HepG2 (cell line): ENCODE measurements around the gene TXNL4B. TPM values are rescaled to one million over a fixed set of nuclear protein-coding genes. Genes with fewer than 3 reads are reported as not detected.

Source experiments
- ATAC-seq: fragments of 200-7000 bp; cut with Tn5 transposase; 3 replicates; pipeline ENCODE4 v1.9.1; 2020; ENCODE audit warnings: mild to moderate bottlenecking, moderate library complexity
- BruUV-seq: library from RNA; stranded (reverse); fragments of 400-500 nt; replicated peaks from 2 replicates; lab custom pipeline; 2021; lab: Mats Ljungman, UMichigan
- CTCF ChIA-PET: fragments of 300-600 bp; formaldehyde crosslinking; extraction: SDS; loops from one replicate; lab custom pipeline; 2021; ENCODE audit warnings: low total read pairs, inconsistent platforms, low intra/inter-chr PET ratio; lab: Yijun Ruan, JAX
- POLR2A ChIA-PET: fragments of 350-600 bp; sonication (Branson Sonifier 250); formaldehyde crosslinking; loops from one replicate; lab custom pipeline; 2020; ENCODE audit warnings: antibody characterized with exemption, inconsistent platforms; lab: Yijun Ruan, JAX
- DNase-seq: peaks from one replicate; pipeline ENCODE4 v3.0.0-alpha.2; 2015; ENCODE audit warnings: low spot score
- FAIRE-seq: peaks from 3 replicates; lab custom pipeline; 2011; peaks lifted over from hg19 to GRCh38; lab: Jason Lieb, UNC
- H2AFZ ChIP-seq: one replicate; pipeline ENCODE4 v1.6.1; 2011; ENCODE audit warnings: low read length, inconsistent platforms
- H3K27ac ChIP-seq: fragments of 300-600 bp; 3 replicates; pipeline ENCODE4 v1.8.0; 2011; ENCODE audit warnings: mixed run types, mild to moderate bottlenecking, mixed read lengths, low read length, inconsistent platforms; ENCODE audit not compliant: insufficient read depth; ENCODE audit errors: extremely low read length
- H3K27me3 ChIP-seq, 2 experiments: fragments of 200-600 bp in 1 of 2; 2 replicates in 1 of 2; 3 replicates in 1 of 2; pipeline versions ENCODE4 v1.6.0 to v1.8.0; 2011; ENCODE audit warnings: low read length in 2 of 2, mild to moderate bottlenecking in 2 of 2, moderate library complexity in 2 of 2, inconsistent platforms in 1 of 2; ENCODE audit not compliant: insufficient read depth in 2 of 2, control insufficient read depth in 1 of 2
- H3K36me3 ChIP-seq, 2 experiments: fragments of 200-600 bp in 1 of 2; replicated peaks in 1 of 2; 2 replicates in 1 of 2; 3 replicates in 1 of 2; pipeline versions ENCODE4 v1.5.1 to v1.8.0; 2011; ENCODE audit warnings: low read length in 2 of 2, inconsistent platforms in 1 of 2; ENCODE audit not compliant: insufficient read depth in 2 of 2, control insufficient read depth in 1 of 2
- H3K4me1 ChIP-seq: 2 replicates; pipeline ENCODE4 v1.5.1; 2012; ENCODE audit warnings: low read length, inconsistent platforms; ENCODE audit not compliant: insufficient read depth
- H3K4me2 ChIP-seq: 2 replicates; pipeline ENCODE4 v1.6.0; 2011; ENCODE audit warnings: low read depth, low read length, inconsistent platforms
- H3K4me3 ChIP-seq, 3 experiments: fragments of 200-600 bp in 1 of 3; sonication (generic), shearing (Covaris generic) in 1 of 3; replicated peaks in 1 of 3; 2 replicates each; pipeline ENCODE4 v1.5.1; 2011 to 2016; ENCODE audit warnings: low read length in 3 of 3, inconsistent platforms in 2 of 3, low read depth in 2 of 3, mild to moderate bottlenecking in 2 of 3, control low read depth in 1 of 3, mixed read lengths in 1 of 3; ENCODE audit not compliant: insufficient read depth in 1 of 3
- H3K79me2 ChIP-seq: one replicate; pipeline ENCODE4 v1.6.1; 2011; ENCODE audit warnings: low read length, inconsistent platforms; ENCODE audit not compliant: insufficient read depth
- H3K9ac ChIP-seq: 2 replicates; pipeline ENCODE4 v1.6.0; 2011; ENCODE audit warnings: mild to moderate bottlenecking, low read depth, low read length, inconsistent platforms; ENCODE audit not compliant: insufficient read depth
- H3K9me3 ChIP-seq: 2 replicates; pipeline ENCODE4 v1.5.1; 2012; ENCODE audit warnings: mild to moderate bottlenecking, low read length
- H4K20me1 ChIP-seq: 2 replicates; pipeline ENCODE4 v1.6.0; 2011; ENCODE audit warnings: inconsistent platforms, mild to moderate bottlenecking, low read length, moderate library complexity; ENCODE audit not compliant: insufficient read depth
- CEBPB ChIP-seq: IDR thresholded peaks from 2 replicates; pipeline ENCODE4 v1.6.1; 2011; ENCODE audit warnings: low read depth, low read length, improper control_type of control experiment, borderline replicate concordance
- CEBPG ChIP-seq: IDR thresholded peaks from 2 replicates; pipeline ENCODE4 v1.6.1; 2016
- EP300 ChIP-seq, 3 experiments: sonication (generic) in 1 of 3; formaldehyde crosslinking in 1 of 3; IDR thresholded peaks; 2 replicates each; pipeline versions ENCODE4 v1.5.1 to v1.6.1; 2011 to 2020; ENCODE audit warnings: low read depth in 2 of 3, low read length in 2 of 3, borderline replicate concordance in 1 of 3, improper control_type of control experiment in 1 of 3, mild to moderate bottlenecking in 1 of 3, missing genetic modification reagents in 1 of 3, moderate library complexity in 1 of 3
- HNF4A ChIP-seq: sonication (generic); formaldehyde crosslinking; IDR thresholded peaks from 2 replicates; pipeline ENCODE4 v1.4.0; 2020; ENCODE audit warnings: missing genetic modification reagents
- HNF4G ChIP-seq, 2 experiments: sonication (generic) in 1 of 2; formaldehyde crosslinking in 1 of 2; IDR thresholded peaks; 2 replicates each; pipeline versions ENCODE4 v1.4.0 to v1.6.1; 2011 to 2020; ENCODE audit warnings: borderline replicate concordance in 2 of 2, low read depth in 2 of 2, mild to moderate bottlenecking in 2 of 2, low read length in 1 of 2, missing genetic modification reagents in 1 of 2, moderate library complexity in 1 of 2
- LCORL ChIP-seq, 2 experiments: fragments of 450-650 bp in 1 of 2; sonication (generic) in 1 of 2; formaldehyde crosslinking in 1 of 2; IDR thresholded peaks; 2 replicates each; pipeline versions ENCODE4 v1.5.0 to v1.6.1; 2017 to 2020; ENCODE audit warnings: antibody characterized with exemption in 1 of 2, missing genetic modification reagents in 1 of 2
- LRRFIP1 ChIP-seq: sonication (generic); formaldehyde crosslinking; conservative IDR thresholded peaks from 2 replicates; pipeline ENCODE4 v1.4.0; 2020; ENCODE audit warnings: missing genetic modification reagents
- ZFYVE20 ChIP-seq: sonication (generic); formaldehyde crosslinking; IDR thresholded peaks from 2 replicates; pipeline ENCODE4 v1.8.0; 2023; ENCODE audit warnings: low read depth, mild to moderate bottlenecking, moderate library complexity, missing genetic modification reagents, borderline replicate concordance
- ZNF260 ChIP-seq: sonication (generic); formaldehyde crosslinking; IDR thresholded peaks from 2 replicates; pipeline ENCODE4 v1.4.0; 2020; ENCODE audit warnings: missing genetic modification reagents, low read depth, mild to moderate bottlenecking, borderline replicate concordance
- WGBS: methylation state at CpG from one replicate; pipeline ENCODE4 v1.1.6; 2017; ENCODE audit warnings: low lambda C conversion rate; 5-methylcytosine and 5-hydroxymethylcytosine counted together
- in situ Hi-C: cut with HindIII; loops from 2 replicates; pipeline ENCODE4 v1.10.0; 2017; ENCODE audit warnings: low pct_unique_long_range_greater_than_20kb; ENCODE audit not compliant: extremely low pct_ligation_motif_present
- intact Hi-C: fragments of 100-400 bp; cut with micrococcal nuclease; formaldehyde crosslinking; loops from one replicate; pipeline ENCODE4 v1.10.0; 2022; ENCODE audit not compliant: unreplicated experiment
- polyA plus RNA-seq, 8 experiments: library from polyadenylated mRNA; depleted of rRNA in 3 of 8; stranded (reverse) in 7 of 8; unstranded in 1 of 8; fragments of >200 nt; fragmentation: Illumina TruSeq in 4 of 8; extraction: Trizol in 4 of 8; gene quantifications; 2 replicates each; pipeline versions ENCODE4 v1.2.1 to v1.2.3, GENCODE V29; 2011 to 2016; ENCODE audit warnings: low read depth in 4 of 8, missing spikeins in 1 of 8, mixed read lengths in 1 of 8; ENCODE audit not compliant: insufficient read depth in 1 of 8
- total RNA-seq, 5 experiments: library from RNA; depleted of rRNA; stranded (reverse); fragments of >200 nt; fragmentation: Illumina TruSeq; extraction: Trizol; gene quantifications; 2 replicates each; pipeline ENCODE4 v1.2.3, GENCODE V29; 2016; ENCODE audit warnings: low read depth in 1 of 5
- TF ChIP-seq, protein P1 (sequence below), 2 experiments: fragments of 450-650 bp in 1 of 2; sonication (generic) in 1 of 2; formaldehyde crosslinking; IDR thresholded peaks; 2 replicates each; pipeline versions ENCODE4 v1.5.0 to v1.8.0; 2020 to 2022; ENCODE audit warnings: mild to moderate bottlenecking in 1 of 2, missing genetic modification reagents in 1 of 2
- TF ChIP-seq, protein P2 (sequence below): sonication (generic); formaldehyde crosslinking; IDR thresholded peaks from 2 replicates; pipeline ENCODE4 v1.4.0; 2020; ENCODE audit warnings: low read depth, mild to moderate bottlenecking, missing genetic modification reagents

Gene TXNL4B
- total and polyA plus RNA-seq, 2 of the 13 experiments (the other 11 are each of a cell fraction or from before 2014, with no cell fraction given), result 17.4 to 18.3 TPM

DNA sequence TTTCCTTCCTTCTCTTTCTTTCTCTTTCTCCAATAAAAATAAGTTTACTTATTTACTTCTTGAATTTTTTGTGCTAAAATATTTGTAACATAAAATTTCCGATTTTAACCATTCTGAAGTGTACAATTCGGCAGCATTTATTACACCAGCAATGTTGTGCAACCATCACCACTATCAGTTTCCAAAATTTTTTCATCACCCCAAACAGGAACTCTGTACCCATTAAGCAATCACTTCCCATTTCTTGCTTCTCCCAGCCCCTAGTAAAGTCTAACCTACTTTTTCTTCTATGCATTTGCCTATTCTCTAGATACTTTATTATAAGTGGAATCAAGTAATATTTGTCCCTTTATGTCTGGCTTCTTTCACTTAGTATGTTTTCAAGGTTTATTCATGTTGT, 41.6 kb downstream of the TXNL4B start:
- peaks cover 7% of the 10 kb centered on the region; the same call in 1 of the 2 replicates for H3K9me3 ChIP-seq
- DNase-seq, result no peak
- in situ Hi-C loops, result no loop called here
- no peak overlapping the region for H3K4me2 ChIP-seq
- TF ChIP-seq ZFYVE20 (CRISPR knock-in tag) (no peak), HNF4G (IDR thresholded peaks at IDR 0.05; ENCODE audit: borderline replicate concordance, low read depth, low read length) (peak; percentile 28; the same call in 1 of the 2 replicates), HNF4G (CRISPR knock-in tag; IDR thresholded peaks at IDR 0.05; ENCODE audit: borderline replicate concordance, low read depth) (no peak), LRRFIP1 (CRISPR knock-in tag) (no peak), ZNF260 (CRISPR knock-in tag) (no peak), CEBPB (peak; percentile 71; the same call in 1 of the 2 replicates), CEBPG (CRISPR knock-in tag) (peak; percentile 80), EP300 (IDR thresholded peaks at IDR 0.05; ENCODE audit: low read depth in 2 of 2, low read length in 2 of 2) (peak in 1 of 2 experiments; percentile 56; a peak in 1 of 4 replicates), EP300 (CRISPR knock-in tag; IDR thresholded peaks at IDR 0.05; ENCODE audit: borderline replicate concordance) (no peak), HNF4A (CRISPR knock-in tag) (peak; percentile 21; the same call in 1 of the 2 replicates), LCORL (IDR thresholded peaks at IDR 0.05) (no peak), LCORL (CRISPR knock-in tag; IDR thresholded peaks at IDR 0.05) (peak; percentile 29; the same call in 1 of the 2 replicates)
- TF ChIP-seq, protein P1, sequence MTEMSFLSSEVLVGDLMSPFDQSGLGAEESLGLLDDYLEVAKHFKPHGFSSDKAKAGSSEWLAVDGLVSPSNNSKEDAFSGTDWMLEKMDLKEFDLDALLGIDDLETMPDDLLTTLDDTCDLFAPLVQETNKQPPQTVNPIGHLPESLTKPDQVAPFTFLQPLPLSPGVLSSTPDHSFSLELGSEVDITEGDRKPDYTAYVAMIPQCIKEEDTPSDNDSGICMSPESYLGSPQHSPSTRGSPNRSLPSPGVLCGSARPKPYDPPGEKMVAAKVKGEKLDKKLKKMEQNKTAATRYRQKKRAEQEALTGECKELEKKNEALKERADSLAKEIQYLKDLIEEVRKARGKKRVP (CRISPR knock-in tag; IDR thresholded peaks at IDR 0.05), result peak in 1 of 2 experiments; percentile 56; a peak in 2 of 4 replicates
- TF ChIP-seq, protein P2, sequence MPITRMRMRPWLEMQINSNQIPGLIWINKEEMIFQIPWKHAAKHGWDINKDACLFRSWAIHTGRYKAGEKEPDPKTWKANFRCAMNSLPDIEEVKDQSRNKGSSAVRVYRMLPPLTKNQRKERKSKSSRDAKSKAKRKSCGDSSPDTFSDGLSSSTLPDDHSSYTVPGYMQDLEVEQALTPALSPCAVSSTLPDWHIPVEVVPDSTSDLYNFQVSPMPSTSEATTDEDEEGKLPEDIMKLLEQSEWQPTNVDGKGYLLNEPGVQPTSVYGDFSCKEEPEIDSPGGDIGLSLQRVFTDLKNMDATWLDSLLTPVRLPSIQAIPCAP (CRISPR knock-in tag), result no peak
- no peak overlapping the region for H3K4me3 ChIP-seq
- no peak for FAIRE-seq
- H3K4me1 ChIP-seq, result peaks cover 64% of the 10 kb centered on the region
- BruUV-seq, result no TSS peak
- ATAC-seq, result no peak
- intact Hi-C loops, result no loop called here
- WGBS, result 28% methylated on average over 2 of the region's 2 CpGs
- no peak overlapping the region for H2AFZ ChIP-seq
- ChIA-PET CTCF (no interaction called here), POLR2A (no interaction called here)
- H3K27me3 ChIP-seq, result no peaks in the 10 kb centered on the region
- H3K36me3 ChIP-seq, result peaks cover 0 to 3% of the 10 kb centered on the region in 2 experiments; a peak in 1 of 5 replicates
- H4K20me1 ChIP-seq, result no peaks in the 10 kb centered on the region
- H3K27ac ChIP-seq, result no peak overlapping the region
- no peak overlapping the region for H3K9ac ChIP-seq
- H3K79me2 ChIP-seq, result peaks cover 3% of the 10 kb centered on the region
